ENCODE results near the gene TRPM6. TPM values are rescaled to one million over a fixed set of nuclear protein-coding genes. Genes with fewer than 3 reads are reported as not detected.

Gene TRPM6
- total RNA-seq, 1 experiment from 2014 or later = 0.03 TPM

DNA sequence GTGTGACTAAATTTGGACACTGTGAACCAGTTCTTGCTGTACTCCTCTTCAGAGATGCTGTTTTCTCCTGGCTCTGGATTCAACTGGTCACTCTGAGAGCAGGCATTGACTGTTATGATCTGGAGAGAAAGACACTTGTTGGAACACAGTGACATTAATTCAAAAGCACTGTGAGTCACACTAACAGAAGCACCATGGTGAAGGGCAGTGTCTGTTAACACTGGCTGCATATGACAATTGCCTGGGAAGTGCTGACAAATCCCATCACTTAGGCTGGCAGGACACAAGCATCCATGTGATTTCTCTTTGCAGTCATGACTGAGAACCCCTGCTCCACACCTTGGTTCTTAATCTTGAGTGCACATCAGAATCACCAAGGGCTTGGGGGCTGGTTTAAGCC is 132.4 kb downstream of the TRPM6 start:
- Histone ChIP-seq H3K36me3 (no peaks in the 10 kb centered on the region), H3K9me3 (no peaks in the 10 kb centered on the region), H3K4me3 (no peak overlapping the region), H3K27me3 (no peaks in the 10 kb centered on the region)
- DNase-seq = no peak

DNA sequence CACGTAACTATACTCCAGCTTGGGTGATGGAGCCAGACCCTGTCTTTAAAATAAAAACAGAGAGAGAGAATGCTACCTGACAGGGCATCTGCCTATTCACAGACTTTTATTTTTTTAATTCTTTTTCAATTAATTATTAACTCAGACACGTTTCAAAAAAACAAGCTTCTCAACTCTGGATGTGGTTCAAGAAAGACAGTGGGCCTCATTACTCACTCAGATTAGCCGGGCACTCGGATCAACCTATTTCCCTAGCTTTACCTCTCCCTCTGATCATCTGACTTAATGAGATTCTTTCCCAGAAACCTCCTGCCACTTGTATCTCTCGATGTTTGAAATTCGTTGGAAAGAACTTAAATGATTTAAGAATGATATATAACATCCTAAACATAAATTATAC is 134.1 kb downstream of the TRPM6 start:
- Histone ChIP-seq H3K36me3 (no peaks in the 10 kb centered on the region), H3K27me3 (no peaks in the 10 kb centered on the region), H3K9me3 (no peaks in the 10 kb centered on the region), H3K4me3 (no peak overlapping the region)
- DNase-seq = no peak

DNA sequence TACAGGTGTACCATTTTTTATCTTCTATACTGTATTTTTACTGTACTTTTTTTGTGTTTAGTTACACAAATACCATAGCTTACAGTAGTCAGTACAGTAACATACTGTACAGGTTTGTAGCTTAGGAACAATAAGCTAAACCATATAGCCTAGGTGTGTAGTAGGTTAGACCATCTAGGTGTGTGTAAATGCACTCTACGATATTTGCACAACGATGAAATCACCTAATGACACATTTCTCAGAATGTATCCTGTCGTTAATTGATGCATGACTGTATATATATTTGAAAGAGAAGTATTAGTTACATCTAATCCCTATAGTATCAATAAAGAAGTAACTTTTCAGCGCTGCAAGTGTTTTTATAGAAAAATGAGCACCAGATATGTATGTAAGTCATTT is 138.8 kb downstream of the TRPM6 start:
- Histone ChIP-seq H3K36me3 (no peaks in the 10 kb centered on the region), H3K4me3 (no peak overlapping the region), H3K9me3 (no peaks in the 10 kb centered on the region), H3K27me3 (no peaks in the 10 kb centered on the region)
- no peak for DNase-seq

- DNase-seq = no peak
- Histone ChIP-seq H3K27me3 (no peaks in the 10 kb centered on the region), H3K36me3 (no peaks in the 10 kb centered on the region), H3K9me3 (no peaks in the 10 kb centered on the region), H3K4me3 (no peak overlapping the region)
Measured at GRCh38 chr9:74742792-74743730, 144.7 kb downstream of the TRPM6 start.

DNA sequence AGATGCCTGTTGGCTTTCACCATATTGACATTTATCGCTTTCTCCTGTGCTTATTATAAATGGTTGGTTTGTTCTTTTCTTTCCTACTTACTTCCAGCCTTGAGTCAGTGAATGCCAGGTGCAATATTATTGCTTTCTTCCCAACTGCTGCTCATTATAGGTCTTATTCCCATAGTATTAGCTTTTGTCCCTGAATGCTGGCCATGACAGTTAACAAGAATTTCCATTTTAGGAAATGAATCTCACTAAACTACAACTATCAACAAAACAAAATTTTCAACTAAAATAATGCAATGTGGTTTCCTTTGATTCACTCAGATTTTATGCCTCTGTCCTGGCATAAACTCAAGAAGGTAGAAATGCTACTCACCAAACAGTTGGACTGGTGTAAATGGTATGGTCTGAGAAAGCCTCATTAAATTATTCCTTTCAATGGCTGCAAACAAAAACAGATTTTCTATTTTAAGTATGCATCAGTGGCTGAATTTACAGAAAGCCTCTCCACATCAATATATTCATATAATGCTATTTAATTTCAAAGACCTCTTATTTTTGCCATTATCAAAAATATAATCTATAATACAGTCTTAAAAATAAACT is 145.4 kb downstream of the TRPM6 start:
- no peak for DNase-seq
- Histone ChIP-seq H3K36me3 (no peaks in the 10 kb centered on the region), H3K4me3 (no peak overlapping the region), H3K9me3 (no peaks in the 10 kb centered on the region), H3K27me3 (no peaks in the 10 kb centered on the region)

DNA sequence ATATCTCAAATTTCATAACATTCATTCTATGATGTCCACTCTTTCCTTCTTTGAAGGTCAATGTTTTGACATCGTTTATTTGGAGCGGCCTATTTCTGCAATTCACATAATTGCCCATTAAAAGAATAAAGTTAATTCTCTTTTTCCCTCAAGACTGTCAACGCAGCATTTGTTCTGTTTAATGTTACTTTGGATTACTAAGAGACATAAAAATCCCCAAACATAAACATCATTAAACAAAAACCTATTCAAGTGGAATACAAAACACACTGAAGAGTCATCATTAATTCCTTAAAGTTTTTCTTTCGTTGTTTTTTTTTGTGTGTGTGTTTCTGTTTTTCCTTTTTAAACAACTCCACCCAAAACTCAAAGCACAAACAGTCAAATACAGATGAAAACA is 151.1 kb downstream of the TRPM6 start:
- no peak overlapping the region for H3K4me3 ChIP-seq
- no peaks in the 10 kb centered on the region for H3K36me3 ChIP-seq
- H3K27me3 ChIP-seq = no peaks in the 10 kb centered on the region
- H3K9me3 ChIP-seq = no peaks in the 10 kb centered on the region
- no peak for DNase-seq

DNA sequence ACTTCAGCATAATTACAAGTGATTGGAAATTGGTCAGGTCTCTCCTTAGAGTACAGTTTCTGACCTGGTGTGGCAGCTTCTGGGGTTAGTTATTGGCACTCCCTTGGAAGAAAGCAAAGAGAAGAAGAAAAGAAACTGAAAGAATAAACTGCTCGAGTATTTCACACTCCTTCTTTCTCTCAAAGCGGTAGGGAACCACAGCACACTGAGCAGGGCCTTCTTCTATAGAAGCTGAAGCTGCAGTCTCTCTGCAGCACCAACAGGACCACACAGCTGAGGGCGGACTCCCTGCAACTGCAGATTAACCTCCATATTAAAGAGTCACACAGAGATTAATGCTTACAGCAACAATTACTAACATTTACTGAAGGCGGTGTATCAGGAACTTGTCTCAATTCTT is 152.0 kb downstream of the TRPM6 start:
- Histone ChIP-seq H3K36me3 (no peaks in the 10 kb centered on the region), H3K4me3 (no peak overlapping the region), H3K27me3 (no peaks in the 10 kb centered on the region), H3K9me3 (no peaks in the 10 kb centered on the region)
- no peak for DNase-seq

DNA sequence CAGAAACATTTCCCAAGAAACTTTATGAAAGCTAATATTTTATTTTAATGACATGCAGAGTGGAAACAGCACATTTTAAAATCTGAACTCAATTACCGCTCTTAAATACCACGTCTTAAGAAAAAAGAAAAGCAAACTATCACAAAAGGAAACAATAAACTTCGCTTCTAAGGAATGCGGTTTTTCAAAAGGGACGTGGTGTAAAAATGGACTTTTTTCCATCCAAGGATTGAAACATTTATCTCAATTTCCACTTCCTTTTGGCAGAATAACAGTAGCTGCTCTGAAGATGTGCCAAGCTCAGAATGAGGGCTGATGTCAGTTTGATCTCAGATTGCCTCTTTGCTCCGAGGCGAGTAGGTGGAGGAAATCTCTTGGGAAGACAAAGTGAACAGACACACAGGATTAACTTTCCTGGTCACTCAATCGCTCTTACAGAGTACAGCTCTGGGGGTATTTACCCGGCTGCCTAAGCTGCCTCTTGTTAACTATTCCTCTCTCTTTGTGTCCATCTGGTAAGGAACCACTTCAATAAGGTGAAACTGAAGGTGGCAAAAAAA is 158.5 kb downstream of the TRPM6 start:
- H3K4me3 ChIP-seq = peak overlapping the region; percentile 8
- no peaks in the 10 kb centered on the region for H3K9me3 ChIP-seq
- no peaks in the 10 kb centered on the region for H3K27me3 ChIP-seq
- no peaks in the 10 kb centered on the region for H3K36me3 ChIP-seq
- DNase-seq = peak; percentile 16

- no peaks in the 10 kb centered on the region for H3K9me3 ChIP-seq
- no peak for DNase-seq
- H3K36me3 ChIP-seq = no peaks in the 10 kb centered on the region
- H3K27me3 ChIP-seq = no peaks in the 10 kb centered on the region
- no peak overlapping the region for H3K4me3 ChIP-seq
Measured at GRCh38 chr9:74728176-74728575, 159.5 kb downstream of the TRPM6 start.

- Histone ChIP-seq H3K27me3 (no peaks in the 10 kb centered on the region), H3K36me3 (no peaks in the 10 kb centered on the region), H3K4me3 (no peak overlapping the region), H3K9me3 (no peaks in the 10 kb centered on the region)
- no peak for DNase-seq
Measured at GRCh38 chr9:74726581-74726980, 161.1 kb downstream of the TRPM6 start.

DNA sequence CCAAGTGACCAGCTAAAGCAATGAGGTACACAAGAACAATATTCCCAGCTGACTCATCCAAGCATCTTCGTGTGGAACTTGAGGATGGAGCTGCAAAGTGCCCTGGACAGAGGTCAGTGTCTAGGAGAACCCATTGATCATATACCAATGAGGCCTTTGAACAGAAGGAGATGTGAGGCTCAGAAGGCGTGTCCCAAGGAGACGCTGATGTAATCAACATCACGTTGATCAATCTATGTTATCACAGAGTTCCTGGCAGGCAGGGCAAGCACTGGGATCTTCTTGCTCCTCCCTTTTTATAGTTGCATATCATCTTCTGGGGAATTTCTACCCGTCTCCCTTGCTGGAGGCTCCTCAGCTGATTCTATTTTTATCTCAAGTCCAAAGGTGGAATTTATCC is 163.4 kb downstream of the TRPM6 start:
- Histone ChIP-seq H3K4me3 (no peak overlapping the region), H3K9me3 (no peaks in the 10 kb centered on the region), H3K27me3 (no peaks in the 10 kb centered on the region), H3K36me3 (no peaks in the 10 kb centered on the region)
- no peak for DNase-seq

- Histone ChIP-seq H3K9me3 (no peaks in the 10 kb centered on the region), H3K27me3 (no peaks in the 10 kb centered on the region), H3K4me3 (no peak overlapping the region), H3K36me3 (no peaks in the 10 kb centered on the region)
- no peak for DNase-seq
Measured at GRCh38 chr9:74721696-74722660, 165.7 kb downstream of the TRPM6 start.

GRCh38 chr9:74719306-74719705 is 168.4 kb downstream of the TRPM6 start:
- Histone ChIP-seq H3K36me3 (no peaks in the 10 kb centered on the region), H3K4me3 (no peak overlapping the region), H3K27me3 (no peaks in the 10 kb centered on the region), H3K9me3 (no peaks in the 10 kb centered on the region)
- no peak for DNase-seq

- Histone ChIP-seq H3K4me3 (no peak overlapping the region), H3K27me3 (no peaks in the 10 kb centered on the region), H3K36me3 (no peaks in the 10 kb centered on the region), H3K9me3 (no peaks in the 10 kb centered on the region)
- DNase-seq = no peak
Measured at GRCh38 chr9:74718709-74719108, 169.0 kb downstream of the TRPM6 start.

DNA sequence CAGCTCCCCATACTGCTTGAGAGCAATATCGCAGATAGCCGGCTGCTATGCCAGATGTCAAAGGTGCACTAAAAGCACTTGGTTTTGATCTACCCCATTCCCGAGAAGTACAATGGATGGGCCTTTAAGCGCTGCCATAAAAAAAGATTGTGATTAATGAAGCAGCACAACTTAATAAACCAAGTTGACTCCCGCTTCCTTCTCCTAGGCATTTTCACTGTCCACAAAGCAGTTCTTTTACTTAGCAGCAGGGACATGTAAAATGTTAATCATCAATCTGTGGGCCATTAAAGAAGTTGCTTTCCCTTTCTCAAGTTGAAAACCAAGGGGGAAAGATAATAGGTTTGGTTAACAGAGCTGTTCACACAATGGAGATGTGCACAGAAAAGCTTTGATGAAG is 176.4 kb downstream of the TRPM6 start:
- no peaks in the 10 kb centered on the region for H3K9me3 ChIP-seq
- no peak overlapping the region for H3K4me3 ChIP-seq
- H3K27me3 ChIP-seq = no peaks in the 10 kb centered on the region
- no peaks in the 10 kb centered on the region for H3K36me3 ChIP-seq
- no peak for DNase-seq

GRCh38 chr9:74697535-74697934 is 190.2 kb downstream of the TRPM6 start:
- Histone ChIP-seq H3K9me3 (no peaks in the 10 kb centered on the region), H3K36me3 (no peaks in the 10 kb centered on the region), H3K27me3 (no peaks in the 10 kb centered on the region), H3K4me3 (no peak overlapping the region)
- DNase-seq = no peak

DNA sequence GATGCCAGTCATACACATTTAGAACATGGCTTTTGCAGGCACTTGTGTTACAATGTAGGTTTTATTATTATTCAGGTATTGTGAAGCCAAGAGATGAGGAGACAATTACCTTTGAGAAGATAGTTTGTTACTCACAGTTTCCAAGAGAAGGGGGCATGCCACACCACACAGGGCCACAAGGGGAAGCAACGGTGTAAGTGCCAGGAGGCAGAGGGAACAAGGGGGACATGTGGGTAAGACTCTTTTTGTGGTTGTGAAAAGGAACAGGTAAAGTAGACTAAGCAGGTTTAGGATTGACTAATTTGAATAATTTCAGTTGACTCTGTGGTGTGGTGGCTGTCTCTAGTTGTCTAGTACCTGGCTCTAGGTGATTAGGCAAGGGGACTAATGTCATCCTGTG is 191.2 kb downstream of the TRPM6 start:
- Histone ChIP-seq H3K36me3 (no peaks in the 10 kb centered on the region), H3K9me3 (no peaks in the 10 kb centered on the region), H3K27me3 (no peaks in the 10 kb centered on the region), H3K4me3 (no peak overlapping the region)
- no peak for DNase-seq

Data from MG63 (cell line).